ENCODE results near the gene WEE1.
"Not testable (repeated sequence)": the region's sequence is repeated elsewhere in the genome, so short reads cannot be mapped to it uniquely, and the experiment has no call there.

The WEE1 gene

GRCh38 chr11:9596926-9597464 is 23.5 kb downstream of the WEE1 start:
- H3K27me3 ChIP-seq: 0 out of 22 replicates have a peak, but pooled peaks cover 0 to under 1% (median 0%) of the 10 kb centered on the region in 11 experiments
- H3K9ac ChIP-seq: no peak overlapping the region
- H3K27ac ChIP-seq: no peak overlapping the region
- TF ChIP-seq Cebpa-rat (IDR thresholded peaks at IDR 0.05): no peak
- no peak overlapping the region for H3K4me3 ChIP-seq
- peaks cover 21 to 34% (median 23%) of the 10 kb centered on the region in 10 experiments for H3K4me1 ChIP-seq
- H4K20me1 ChIP-seq: peaks cover 0 to 6% (median 4%) of the 10 kb centered on the region in 11 experiments; a peak in 6 of 22 replicates
- no peaks in the 10 kb centered on the region for H3K9me3 ChIP-seq (replicated peaks in 1 of 11)
- H3K4me2 ChIP-seq: no peak overlapping the region
- no peaks in the 10 kb centered on the region for H3K36me3 ChIP-seq

- Histone ChIP-seq H3K4me2 (peak overlapping the region; percentile 78 to 93 (median 91)), H3K27me3 (peaks cover 0 to 15% (median 7%) of the 10 kb centered on the region in 11 experiments; a peak in 9 of 22 replicates), H3K4me3 (no peak overlapping the region; a peak in 1 of 20 replicates), H4K20me1 (peaks cover 0 to 13% (median 6%) of the 10 kb centered on the region in 11 experiments; a peak in 6 of 22 replicates), H3K27ac (peak overlapping the region in 2 of 11 experiments; percentile 70 to 71; a peak in 2 of 22 replicates), H3K9ac (peak overlapping the region in 1 of 11 experiments; percentile 64; a peak in 1 of 22 replicates), H3K9me3 (replicated peaks in 1 of 11) (no peaks in the 10 kb centered on the region), H3K4me1 (peaks cover 27 to 35% (median 33%) of the 10 kb centered on the region in 10 experiments), H3K36me3 (no peaks in the 10 kb centered on the region)
- no peak for TF ChIP-seq Cebpa-rat (IDR thresholded peaks at IDR 0.05)
These were observed 26.7 kb downstream of the WEE1 start for GRCh38 chr11:9600166-9600565.

GRCh38 chr11:9600644-9601036 is 27.2 kb downstream of the WEE1 start:
- Histone ChIP-seq H3K4me3 (peak overlapping the region; percentile 12 to 63 (median 35); a peak in 11 of 20 replicates), H3K27me3 (peaks cover 0 to 15% (median 7%) of the 10 kb centered on the region in 11 experiments; a peak in 9 of 22 replicates), H3K4me2 (peak overlapping the region; percentile 78 to 93 (median 91)), H3K36me3 (no peaks in the 10 kb centered on the region), H3K9ac (peak overlapping the region in 9 of 11 experiments; percentile 27 to 67 (median 61); a peak in 13 of 22 replicates), H3K9me3 (replicated peaks in 1 of 11) (no peaks in the 10 kb centered on the region), H3K27ac (peak overlapping the region; percentile 47 to 80 (median 70); a peak in 21 of 22 replicates), H4K20me1 (peaks cover 0 to 13% (median 6%) of the 10 kb centered on the region in 11 experiments; a peak in 6 of 22 replicates), H3K4me1 (peaks cover 27 to 35% (median 33%) of the 10 kb centered on the region in 10 experiments)
- no peak for TF ChIP-seq Cebpa-rat (IDR thresholded peaks at IDR 0.05)

GRCh38 chr11:9601037-9601875 is 27.8 kb downstream of the WEE1 start:
- Histone ChIP-seq H3K27me3 (peaks cover 0 to 15% (median 7%) of the 10 kb centered on the region in 11 experiments; a peak in 9 of 22 replicates), H3K36me3 (no peaks in the 10 kb centered on the region), H3K9me3 (replicated peaks in 1 of 11) (no peaks in the 10 kb centered on the region), H3K4me1 (peaks cover 27 to 35% (median 33%) of the 10 kb centered on the region in 10 experiments), H3K27ac (peak overlapping the region; percentile 47 to 80 (median 70); a peak in 21 of 22 replicates), H3K4me2 (peak overlapping the region; percentile 78 to 93 (median 91)), H3K9ac (peak overlapping the region in 10 of 11 experiments; percentile 27 to 67 (median 62); a peak in 20 of 22 replicates), H3K4me3 (peak overlapping the region; percentile 12 to 63 (median 35); a peak in 13 of 20 replicates), H4K20me1 (peaks cover 0 to 13% (median 6%) of the 10 kb centered on the region in 11 experiments; a peak in 6 of 22 replicates)
- TF ChIP-seq Cebpa-rat (IDR thresholded peaks at IDR 0.05): peak in 2 of 11 experiments; percentile 31 to 43; a peak in 2 of 22 replicates

GRCh38 chr11:9601876-9602199 is 28.4 kb downstream of the WEE1 start:
- Histone ChIP-seq H3K4me2 (peak overlapping the region; percentile 78 to 93 (median 91)), H4K20me1 (peaks cover 0 to 13% (median 6%) of the 10 kb centered on the region in 11 experiments; a peak in 6 of 22 replicates), H3K27me3 (peaks cover 0 to 15% (median 7%) of the 10 kb centered on the region in 11 experiments; a peak in 9 of 22 replicates), H3K4me1 (peaks cover 27 to 35% (median 33%) of the 10 kb centered on the region in 10 experiments), H3K4me3 (peak overlapping the region in 5 of 10 experiments; percentile 4 to 63 (median 43); a peak in 6 of 20 replicates), H3K27ac (peak overlapping the region in 1 of 11 experiments; percentile 73; a peak in 1 of 22 replicates), H3K9me3 (replicated peaks in 1 of 11) (no peaks in the 10 kb centered on the region), H3K9ac (no peak overlapping the region), H3K36me3 (no peaks in the 10 kb centered on the region)
- TF ChIP-seq Cebpa-rat (IDR thresholded peaks at IDR 0.05): no peak

- not testable (repeated sequence) for H3K9ac ChIP-seq; H3K36me3 ChIP-seq; H3K9me3 ChIP-seq (replicated peaks in 1 of 11); H3K4me3 ChIP-seq; H3K27ac ChIP-seq
- Histone ChIP-seq H3K4me1 (peaks cover 27 to 35% (median 33%) of the 10 kb centered on the region in 10 experiments), H3K27me3 (peaks cover 0 to 15% (median 7%) of the 10 kb centered on the region in 11 experiments; a peak in 9 of 22 replicates), H4K20me1 (peaks cover 0 to 13% (median 6%) of the 10 kb centered on the region in 11 experiments; a peak in 6 of 22 replicates), H3K4me2 (peak overlapping the region in 1 of 11 experiments; percentile 91; a peak in 1 of 22 replicates)
These were observed 29.7 kb downstream of the WEE1 start for GRCh38 chr11:9603214-9603613.

- Histone ChIP-seq H3K4me1 (peaks cover 27 to 35% (median 33%) of the 10 kb centered on the region in 10 experiments), H3K36me3 (no peaks in the 10 kb centered on the region), H3K27me3 (peaks cover 0 to 15% (median 7%) of the 10 kb centered on the region in 11 experiments; a peak in 9 of 22 replicates), H3K4me3 (no peak overlapping the region), H4K20me1 (peaks cover 0 to 13% (median 6%) of the 10 kb centered on the region in 11 experiments; a peak in 6 of 22 replicates), H3K4me2 (no peak overlapping the region), H3K9ac (no peak overlapping the region), H3K9me3 (replicated peaks in 1 of 11) (no peaks in the 10 kb centered on the region), H3K27ac (no peak overlapping the region)
- TF ChIP-seq Cebpa-rat (IDR thresholded peaks at IDR 0.05): no peak
These were observed 30.7 kb downstream of the WEE1 start for GRCh38 chr11:9604134-9604533.

- no peak overlapping the region for H3K9ac ChIP-seq
- H3K36me3 ChIP-seq: no peaks in the 10 kb centered on the region
- H3K9me3 ChIP-seq (replicated peaks in 1 of 11): no peaks in the 10 kb centered on the region
- TF ChIP-seq Cebpa-rat (IDR thresholded peaks at IDR 0.05): no peak
- H3K4me3 ChIP-seq: no peak overlapping the region
- H3K27me3 ChIP-seq: peaks cover 0 to 15% (median 7%) of the 10 kb centered on the region in 11 experiments; a peak in 9 of 22 replicates
- peaks cover 18 to 24% (median 21%) of the 10 kb centered on the region in 10 experiments for H3K4me1 ChIP-seq
- H4K20me1 ChIP-seq: peaks cover 0 to 13% (median 6%) of the 10 kb centered on the region in 11 experiments; a peak in 6 of 22 replicates
- H3K27ac ChIP-seq: no peak overlapping the region
- H3K4me2 ChIP-seq: no peak overlapping the region; a peak in 1 of 22 replicates
These were observed 32.3 kb downstream of the WEE1 start for GRCh38 chr11:9605742-9606141.

All from BLaER1 treated with 17β-estradiol and CSF1 and Interleukin-3, amounts not matched to agents 10 nM and 100 nM (cell line).